OCI-M2 (cell line): ENCODE data around the gene INPP5D.
A peak's percentile ranks its signal among the peaks of the same experiment; 100 is the strongest.

ENCODE experiments used
- DNase-seq: peaks from one replicate; lab custom pipeline; 2025; ENCODE audit not compliant: unreplicated experiment; lab: John Stamatoyannopoulos, UW

INPP5D gene

DNA sequence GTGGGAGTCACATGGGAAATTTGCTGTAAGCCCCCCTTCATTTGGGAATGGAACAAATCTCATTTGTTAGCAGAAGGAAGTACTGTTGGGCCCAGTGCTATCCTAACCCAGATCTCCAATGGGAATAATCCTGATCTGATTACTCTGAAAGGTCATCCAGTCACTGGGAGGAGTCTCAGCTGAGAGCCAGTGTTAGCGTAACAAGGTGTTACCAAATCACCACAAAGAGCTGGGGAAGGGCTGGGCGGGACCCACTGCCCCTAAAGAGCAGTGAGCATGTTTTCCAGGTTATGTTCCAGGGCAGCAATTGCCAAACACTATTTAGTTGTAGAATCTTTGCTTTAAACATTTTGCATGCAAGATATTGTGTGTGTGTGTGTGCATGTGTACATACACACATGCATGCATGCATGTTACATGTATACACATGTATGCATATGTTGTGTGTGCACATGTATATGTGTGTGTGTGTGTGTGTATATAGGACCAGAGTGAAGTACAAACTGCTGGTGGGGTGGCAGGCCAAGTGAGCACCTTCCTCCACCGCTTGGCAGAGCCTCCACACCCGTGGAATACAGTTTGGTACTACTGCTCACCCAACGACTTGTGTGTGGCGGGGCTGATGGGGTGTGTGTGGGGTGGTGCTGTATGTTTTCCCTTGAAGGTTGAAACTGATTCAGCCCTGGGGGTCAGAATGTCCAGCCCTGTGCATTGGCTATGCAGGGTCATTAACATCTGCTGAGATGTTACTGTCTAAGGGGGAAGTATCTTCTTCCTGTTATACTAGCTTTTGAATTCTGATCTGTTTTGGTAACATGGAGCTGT, 15.2 kb downstream of the INPP5D start:
- DNase-seq, result no peak

DNA sequence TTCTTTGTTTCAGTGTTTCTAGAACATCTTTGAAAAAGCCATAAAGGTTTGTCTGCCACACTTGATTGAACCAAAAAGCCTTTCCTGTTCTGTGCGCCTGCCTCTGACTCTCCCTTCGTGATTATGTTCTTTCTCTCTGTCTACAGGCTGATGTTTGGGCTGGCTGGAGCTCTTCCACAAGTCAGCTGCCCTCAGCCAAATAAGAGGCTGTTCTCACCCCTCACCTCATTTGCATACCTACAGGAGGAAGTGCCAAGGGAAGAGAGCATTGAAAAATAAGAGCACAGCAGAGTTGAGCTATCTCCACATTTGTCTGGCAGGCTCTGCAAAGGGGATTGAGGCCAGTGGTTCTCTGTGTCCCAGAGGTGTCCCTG, 15.8 kb downstream of the INPP5D start:
- no peak for DNase-seq

DNA sequence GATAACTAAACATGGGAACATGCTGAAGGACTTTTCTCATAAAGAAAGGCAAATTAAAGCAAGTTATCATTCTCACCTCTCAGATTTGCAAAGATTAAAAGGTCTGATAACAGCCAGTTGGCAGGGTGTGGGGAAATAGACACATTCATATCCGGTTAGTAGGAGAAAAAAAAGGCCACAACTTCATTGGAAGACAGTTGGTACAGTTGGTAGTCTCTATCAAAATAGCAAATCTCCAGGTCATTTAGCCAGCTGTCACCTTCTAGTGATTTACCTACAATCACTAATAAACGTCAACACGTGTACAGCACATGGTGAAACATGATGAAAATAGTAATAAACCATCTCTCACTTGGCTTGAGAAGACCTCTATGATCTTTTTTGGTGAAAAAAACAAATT, 16.6 kb downstream of the INPP5D start:
- no peak for DNase-seq

DNA sequence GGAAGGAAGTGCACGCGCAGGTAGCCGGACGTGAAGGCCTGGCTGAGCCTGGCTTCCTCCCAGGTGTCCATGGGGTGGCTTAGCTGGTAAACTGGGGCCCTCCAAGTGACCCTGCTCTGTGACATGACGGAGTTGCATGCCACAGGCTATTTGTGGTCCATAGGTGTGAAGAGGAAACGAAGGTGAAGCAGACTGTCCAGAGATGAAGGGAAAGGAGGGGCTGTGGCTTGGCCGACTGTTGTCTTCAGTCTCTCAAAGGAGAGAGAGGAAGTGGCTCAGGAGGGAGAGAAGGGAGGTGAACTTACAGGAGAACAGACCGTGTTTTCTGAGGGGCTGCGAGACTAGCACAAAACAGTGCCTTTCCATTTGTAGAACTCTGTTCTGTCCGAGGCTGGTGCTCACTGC, 19.3 kb downstream of the INPP5D start:
- DNase-seq, result no peak

DNA sequence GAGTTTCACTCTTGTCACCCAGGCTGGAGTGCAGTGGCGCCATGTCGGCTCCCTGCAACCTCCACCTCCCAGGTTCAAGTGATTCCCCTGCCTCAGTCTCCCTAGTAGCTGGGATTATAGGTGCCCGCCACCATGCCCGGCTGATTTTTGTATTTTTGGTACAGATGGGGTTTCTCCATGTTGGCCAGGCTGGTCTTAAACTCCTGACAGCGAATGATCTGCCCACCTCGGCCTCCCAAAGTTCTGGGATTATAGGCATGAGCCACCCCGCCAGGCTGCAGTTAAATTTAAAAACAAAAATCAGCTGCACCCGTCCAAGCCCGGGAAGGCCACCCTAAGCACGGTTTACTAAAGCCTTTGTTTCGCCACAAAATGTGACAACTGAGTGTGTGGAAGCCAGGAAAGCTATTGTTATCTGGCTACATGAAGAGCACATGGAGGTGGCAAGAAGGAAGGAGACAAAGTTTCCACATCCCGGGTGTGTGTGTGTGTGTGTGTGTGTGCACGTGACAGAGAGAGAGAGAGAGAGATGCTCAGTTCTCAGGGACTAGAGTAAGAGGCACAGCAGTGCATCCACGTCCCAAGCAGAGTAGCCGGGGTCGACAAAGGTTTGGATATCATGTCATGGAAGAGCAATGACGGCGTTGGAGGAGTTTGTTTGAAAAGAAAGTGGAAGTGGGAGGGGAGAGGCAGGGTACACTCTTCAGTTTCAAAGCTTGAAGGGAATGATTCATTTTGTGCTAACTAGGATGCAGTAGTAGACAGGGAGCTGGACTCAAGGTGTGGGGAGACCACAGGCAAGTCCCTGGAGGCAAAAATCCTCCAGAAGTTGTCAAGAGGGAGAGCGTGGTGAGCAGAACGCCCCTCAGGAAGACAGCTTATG, 20.1 kb downstream of the INPP5D start:
- no peak for DNase-seq

DNA sequence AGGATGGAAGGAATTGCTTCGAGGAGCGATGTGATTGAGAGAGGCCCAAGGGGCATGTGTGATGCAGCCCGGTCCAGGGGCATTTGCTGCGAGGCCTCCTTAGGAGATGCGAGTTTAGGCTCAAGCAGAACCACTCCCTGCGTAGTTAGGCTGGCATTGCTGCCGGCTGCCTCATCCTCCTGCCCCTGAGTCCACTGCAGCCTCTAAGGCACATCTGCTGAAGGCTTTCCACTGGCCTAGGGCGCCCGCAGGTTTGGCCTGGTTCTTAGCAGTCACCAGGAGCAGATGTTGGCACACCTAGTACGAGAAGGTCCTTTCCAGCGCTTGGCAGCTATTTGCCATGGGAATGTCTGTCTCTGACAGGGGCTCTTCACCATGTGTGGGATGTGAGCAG, 20.7 kb downstream of the INPP5D start:
- no peak for DNase-seq

DNA sequence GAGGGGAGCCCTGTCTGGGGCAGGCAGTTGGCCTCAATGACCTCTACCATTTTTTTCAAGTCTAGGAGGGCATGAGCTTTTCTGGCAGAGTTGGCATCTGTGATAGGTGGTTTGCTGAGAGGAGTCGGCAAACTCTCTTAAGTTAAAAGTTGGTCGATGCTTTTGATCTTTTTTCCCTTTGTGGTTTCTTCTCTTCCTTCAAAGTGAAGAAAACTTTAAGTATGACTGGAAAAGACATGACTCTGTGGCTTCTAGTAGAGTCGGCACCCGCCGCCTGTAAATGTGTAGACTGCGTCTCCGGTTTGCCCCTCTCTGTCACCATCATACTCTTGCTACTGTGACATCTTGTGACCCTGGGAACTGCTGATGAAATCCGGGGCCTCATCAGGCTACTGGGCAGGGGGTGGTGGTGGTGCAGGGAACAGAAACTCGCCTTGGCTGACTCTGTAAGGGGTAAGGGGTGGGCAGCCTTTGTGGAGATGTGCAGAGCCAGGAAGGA, 21.1 kb downstream of the INPP5D start:
- no peak for DNase-seq

DNA sequence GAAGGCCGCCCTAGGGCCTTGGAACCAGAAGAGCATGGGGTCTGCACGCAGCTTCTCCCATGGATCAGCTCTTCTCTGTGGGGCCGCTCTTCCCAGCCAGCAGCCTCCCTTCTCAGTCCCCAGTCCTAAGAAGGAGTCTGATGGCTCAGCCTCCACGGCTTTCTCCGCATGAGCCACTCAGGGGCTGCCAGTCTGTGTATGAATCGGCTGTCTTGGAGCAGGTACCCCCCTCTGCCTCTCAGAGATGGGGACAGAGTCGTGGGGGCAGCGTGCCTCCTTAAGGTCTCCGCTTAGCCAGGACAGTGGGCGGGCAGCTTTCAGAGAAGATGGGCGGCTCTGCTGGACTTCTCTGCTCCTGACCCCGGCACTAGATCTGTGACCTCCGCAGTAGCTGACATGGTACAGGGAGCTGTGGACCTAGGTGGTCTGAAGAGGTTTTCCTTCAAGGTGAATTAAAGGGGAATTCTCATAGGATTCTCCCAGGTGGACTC, 21.6 kb downstream of the INPP5D start:
- no peak for DNase-seq

DNA sequence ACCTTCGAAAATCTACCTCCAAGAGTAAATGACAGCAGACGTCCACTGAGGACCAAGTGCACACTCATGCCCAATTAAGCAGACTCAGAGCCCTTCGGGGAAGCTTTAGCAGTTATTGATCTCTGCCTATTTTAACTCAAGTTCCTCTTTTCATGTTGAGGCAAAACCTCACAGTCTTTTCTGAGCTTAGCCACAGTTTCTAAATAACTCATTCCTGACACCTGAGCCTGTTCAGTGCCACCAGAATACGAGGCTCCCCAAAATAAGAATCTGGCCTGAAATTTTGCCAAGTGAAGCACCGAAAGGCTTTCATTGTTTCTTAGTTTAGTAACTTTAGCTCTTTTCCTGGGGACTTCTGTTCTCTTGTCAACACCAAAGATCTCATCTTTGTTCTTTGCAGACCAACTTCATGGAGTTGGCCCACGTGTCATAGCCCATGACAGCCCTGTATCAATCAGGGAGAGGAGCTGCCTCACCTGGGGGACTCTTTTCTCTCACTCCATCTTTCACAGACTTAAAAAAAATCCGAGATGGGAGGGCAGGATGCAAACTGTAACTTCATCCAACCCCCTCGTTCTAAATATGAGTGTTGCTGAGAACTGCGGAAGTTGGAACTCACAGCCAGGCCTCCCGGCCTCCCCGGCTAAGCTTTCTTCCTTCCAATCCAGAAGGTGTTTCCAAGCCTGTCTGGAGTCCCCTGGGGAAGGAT, 22.2 kb downstream of the INPP5D start:
- no peak for DNase-seq

DNA sequence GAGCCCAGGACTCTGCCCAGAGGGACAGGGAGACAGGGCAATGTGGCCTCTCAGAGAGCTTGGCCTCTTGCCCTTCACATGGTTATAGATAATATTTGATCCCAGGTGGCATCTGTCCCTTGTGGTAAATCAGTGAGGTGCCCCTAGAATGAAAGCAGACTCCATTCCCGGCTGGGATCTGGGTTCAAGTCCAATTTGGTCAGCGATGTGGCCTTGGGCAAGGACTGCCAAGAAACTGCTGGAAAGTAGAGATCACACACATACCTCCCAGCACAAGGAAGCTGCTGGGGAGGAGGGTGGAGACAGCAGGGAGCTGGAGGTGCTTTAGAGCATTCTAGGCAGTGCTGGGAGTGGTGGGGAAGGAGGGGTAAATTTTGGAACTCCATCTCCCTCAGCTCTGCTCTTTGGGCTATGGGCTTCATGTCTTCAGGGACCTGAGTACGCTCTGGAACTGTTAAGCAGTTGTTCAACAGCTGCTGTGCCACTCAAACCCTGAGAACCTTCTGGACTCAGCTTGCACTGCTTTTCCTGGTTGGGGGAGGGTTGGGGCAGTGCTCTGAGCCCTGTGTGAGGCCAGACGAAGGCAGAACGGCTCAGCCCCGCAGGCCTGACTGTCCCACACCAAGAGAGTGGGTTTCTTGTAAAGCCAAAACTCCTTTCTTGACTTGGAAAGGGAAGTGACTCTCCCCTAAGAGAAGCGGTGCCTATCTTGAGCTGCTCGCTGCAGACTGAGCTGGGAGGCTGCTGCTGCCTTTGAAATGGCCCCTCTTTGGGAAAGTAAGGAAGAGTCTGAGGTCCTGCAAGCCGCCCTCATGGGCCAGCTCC, 23.0 kb downstream of the INPP5D start:
- no peak for DNase-seq

DNA sequence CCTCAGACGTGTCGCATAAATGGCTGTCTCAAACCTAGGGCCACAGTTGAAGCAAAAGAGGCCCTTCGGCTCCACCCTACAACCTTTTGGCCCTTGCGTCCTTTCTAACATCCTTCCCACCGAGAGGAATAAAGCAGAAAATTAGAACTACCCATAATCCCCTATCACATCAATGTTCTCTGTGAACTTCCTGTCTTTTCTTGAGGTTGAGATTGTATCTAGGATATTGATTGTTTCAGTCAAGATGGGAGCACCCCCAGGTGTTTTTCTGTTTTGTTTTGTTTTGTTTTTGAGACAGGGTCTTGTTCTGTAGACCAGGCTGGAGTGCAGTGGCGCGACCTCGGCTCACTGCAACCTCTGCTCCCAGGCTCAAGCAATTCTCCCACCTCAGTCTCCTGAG, 23.6 kb downstream of the INPP5D start:
- no peak for DNase-seq

DNA sequence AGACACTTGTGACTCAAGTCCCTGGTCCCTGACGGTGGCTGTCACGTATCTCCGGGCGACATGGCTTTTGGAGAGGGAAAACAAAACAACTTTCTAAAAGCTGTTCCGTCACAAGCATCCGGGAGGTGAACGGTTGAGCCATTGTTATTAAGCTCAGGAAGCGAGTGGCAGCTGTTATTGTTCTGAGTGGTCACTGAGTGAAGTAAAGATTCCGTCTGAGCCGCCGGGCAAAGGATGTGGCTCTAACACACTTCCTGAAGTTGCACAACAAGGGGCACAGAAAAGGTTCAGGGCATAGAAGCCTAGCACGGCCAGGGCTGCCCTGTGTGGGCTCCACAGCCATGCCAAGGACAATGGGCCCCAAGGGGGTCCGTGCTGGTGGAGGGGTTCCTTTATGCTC, 24.3 kb downstream of the INPP5D start:
- DNase-seq, result no peak

DNA sequence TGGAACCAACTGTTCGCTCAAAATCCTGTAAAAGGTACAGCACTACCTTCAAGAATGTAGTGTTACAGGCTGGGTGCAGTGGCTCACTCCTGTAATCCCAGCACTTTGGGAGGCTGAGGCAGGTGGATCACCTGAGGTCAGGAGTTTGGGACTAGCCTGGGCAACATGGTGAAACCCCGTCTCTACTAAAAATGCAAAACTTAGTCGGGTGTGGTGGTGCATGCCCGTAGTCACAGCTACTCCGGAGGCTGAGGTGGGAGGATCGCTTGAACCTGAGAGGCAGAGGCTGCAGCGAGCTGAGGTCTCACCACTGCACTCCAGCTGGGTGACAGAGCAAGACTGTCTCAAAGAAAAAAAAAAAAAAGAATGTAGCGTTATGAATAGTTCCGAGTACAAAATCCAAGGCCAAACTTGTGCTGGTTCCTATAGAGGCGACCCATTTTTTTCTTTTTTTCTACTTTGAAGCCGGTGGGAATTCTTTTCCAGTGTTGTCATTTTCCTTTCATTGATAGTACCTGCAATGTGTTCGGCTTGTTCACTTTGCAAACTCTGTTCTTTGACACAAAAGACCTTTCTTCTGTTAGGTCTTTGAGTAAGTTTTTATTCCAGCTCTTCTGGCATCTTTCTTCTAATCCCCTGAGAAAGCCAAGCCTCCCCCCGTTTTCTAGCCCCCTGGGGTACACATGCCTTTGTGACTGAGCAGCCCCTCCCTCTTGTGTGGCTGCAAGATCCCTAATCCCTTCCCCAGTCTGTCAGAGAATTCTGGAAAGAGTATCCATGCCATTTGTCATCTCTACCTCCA, 25.1 kb downstream of the INPP5D start:
- DNase-seq, result no peak

DNA sequence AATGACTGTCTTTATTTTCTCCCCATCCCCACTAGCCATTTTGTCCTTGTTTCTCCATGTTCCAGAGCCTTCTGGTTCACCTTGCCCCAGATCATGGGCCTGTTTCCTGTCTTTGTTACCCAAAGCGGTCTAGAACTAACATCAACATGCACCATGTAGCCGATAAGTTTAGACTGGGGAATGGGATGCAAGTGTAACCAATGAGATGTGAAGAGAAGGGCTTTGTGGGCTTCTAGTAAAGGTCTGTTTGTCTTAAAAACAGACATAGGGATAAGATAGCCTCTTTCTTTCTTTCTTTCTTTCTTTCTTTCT, 25.7 kb downstream of the INPP5D start:
- no peak for DNase-seq

DNA sequence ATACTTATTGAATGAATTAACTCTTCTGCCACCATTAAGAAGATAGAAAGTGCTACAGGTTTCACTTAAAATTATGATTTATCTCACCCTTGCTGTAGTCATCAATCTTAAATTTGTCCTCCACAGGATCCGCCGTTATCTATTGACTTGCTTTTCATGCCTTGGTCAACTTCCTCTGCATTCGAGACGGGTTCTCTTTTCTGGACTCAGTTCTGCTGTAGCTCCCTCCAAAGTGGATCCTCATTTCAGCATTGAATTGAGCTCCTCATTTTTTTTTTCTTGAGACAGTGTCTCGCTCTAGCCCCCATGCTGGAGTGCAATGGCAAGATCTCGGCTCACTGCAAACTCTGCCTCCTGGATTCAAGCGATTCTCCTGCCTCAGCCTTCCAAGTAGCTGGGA, 27.6 kb downstream of the INPP5D start:
- DNase-seq, result no peak

DNA sequence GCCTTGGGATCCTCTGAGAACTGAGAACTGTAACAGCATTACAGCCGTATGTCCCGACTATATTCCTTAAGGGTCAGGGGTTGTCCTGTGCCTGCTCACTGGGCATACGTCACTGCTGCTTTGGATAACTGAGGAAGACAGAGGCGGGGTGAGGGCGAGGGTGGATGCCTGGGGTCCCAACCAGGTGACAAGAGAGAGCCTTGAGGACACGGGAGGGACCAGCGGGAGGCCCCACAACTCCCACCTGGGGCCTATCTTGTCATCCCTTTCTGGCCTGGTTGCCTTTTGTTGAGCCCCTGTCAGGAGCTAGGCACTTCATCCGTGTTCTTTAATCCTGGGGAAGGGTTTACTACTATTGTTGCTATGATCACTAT, 28.8 kb downstream of the INPP5D start:
- DNase-seq, result no peak

DNA sequence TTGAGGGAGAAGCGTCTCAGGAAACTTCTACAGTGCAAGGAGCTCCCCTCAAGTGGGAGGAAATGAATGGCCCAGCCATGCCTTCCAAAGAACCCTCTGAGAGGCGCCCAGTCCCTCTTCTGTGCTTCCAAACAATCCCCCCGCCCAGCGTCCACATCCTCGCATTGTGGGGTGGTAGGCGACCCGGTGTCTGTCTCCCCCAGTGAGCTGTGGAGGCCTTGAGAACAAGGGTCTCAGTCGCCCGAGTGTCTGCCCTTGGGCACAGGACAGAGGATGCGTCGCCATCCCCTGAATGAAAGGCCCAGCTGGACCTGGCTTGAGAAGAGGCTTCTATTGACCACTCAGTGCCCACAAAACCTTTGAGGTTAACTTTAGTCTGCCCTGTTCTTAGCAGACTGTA, 29.7 kb downstream of the INPP5D start:
- DNase-seq, result no peak

DNA sequence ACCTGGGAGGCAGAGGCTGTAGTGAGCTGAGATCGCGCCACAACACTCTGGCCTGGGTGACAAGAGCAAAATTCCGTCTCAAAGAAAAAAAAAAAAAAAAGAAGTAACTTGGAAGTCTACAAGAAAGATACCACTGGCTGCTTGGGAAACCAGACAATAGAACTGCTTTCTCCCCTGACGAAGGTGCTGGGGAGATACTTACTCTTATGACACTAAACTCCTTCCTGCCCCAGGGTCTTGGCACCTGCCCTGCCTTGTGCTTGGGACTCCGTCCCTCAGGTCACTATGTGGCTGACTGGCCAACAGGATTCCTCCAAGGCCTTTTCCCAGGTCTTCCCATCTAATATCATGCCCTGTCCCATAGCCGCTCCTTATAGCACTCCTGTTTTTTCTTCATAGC, 30.7 kb downstream of the INPP5D start:
- no peak for DNase-seq

DNA sequence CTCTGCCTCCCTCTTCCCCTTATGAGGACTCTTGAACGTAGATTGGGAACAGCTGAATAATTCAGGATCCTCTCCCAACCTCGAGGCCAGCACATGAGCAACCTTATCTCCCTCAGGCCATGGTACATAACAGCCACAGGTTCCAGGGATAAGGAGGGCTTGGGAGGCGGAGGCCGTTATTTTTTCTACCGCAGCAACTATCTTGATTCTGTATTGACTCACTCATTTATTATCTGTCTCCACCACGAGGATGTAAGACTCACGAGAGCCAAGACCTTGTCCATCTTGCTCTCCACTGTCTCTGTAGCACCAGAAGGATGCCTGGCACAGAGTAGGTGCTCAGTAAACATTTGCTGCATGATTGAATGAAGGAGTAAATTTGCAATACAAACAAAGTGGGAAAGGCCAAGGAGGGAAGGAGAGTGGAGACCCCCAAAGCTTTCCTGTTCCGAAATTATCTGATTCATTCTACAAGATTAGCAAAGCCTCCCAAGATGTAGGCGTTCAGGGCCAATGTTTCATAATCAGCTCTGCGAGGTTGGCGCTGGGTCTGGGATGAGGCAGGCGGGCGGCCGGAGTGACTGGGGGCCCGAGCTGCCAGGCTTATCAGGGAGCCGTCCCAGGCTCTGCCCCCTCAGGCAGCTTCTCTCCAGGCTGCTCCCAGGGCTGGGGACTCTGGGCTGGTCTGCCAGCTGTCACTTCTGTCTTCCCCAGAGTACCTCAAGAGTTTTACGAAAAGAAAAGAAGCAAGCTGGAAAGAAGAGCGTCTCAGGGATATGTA, 31.6 kb downstream of the INPP5D start:
- DNase-seq, result peak; percentile 69
